Adrenal gland (tissue), 5 donors: ENCODE results near the gene PHF2.

Experiments
- POLR2A ChIP-seq, 2 donors: fragments of 450-650 bp; IDR thresholded peaks; one replicate each; pipeline ENCODE4 v1.6.1; 2017; ENCODE audit warnings: antibody characterized with exemption in 2 of 2, mild to moderate bottlenecking in 2 of 2, moderate library complexity in 1 of 2
- TF ChIP-seq, protein P1 (sequence below), 6 experiments: fragments of 450-650 bp in 4 of 6; fragments of 200-600 bp in 2 of 6; sonication (generic) in 1 of 6; IDR thresholded peaks; 1 replicate in 5 of 6; 2 replicates in 1 of 6; pipeline versions ENCODE4 v1.5.1 to v1.8.0; 2016 to 2021; ENCODE audit warnings: antibody characterized with exemption in 6 of 6, mild to moderate bottlenecking in 2 of 6, moderate library complexity in 1 of 6
- donor health status: DM: no; HTN: no; CAD: no.

DNA sequence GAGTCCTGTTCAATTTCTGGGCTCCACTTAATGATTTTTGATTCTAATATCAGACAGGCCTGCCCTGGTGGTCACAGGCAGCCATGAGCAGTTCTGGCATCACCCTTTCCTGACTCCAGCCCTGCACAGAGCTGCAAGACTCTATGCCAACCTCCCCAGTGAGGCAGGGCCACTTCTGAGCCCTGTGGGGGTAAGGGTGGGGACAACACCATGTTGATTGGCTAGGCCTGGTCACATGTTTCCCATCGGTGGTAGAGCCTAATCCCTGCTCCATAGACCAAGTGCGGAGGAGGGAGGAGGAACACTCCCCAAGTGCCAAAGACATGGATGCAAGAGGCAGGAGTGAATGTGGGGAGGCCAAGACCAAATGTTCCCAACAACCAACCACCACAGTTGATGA is 134.6 kb downstream of the PHF2 start:
- TF ChIP-seq, protein P1, sequence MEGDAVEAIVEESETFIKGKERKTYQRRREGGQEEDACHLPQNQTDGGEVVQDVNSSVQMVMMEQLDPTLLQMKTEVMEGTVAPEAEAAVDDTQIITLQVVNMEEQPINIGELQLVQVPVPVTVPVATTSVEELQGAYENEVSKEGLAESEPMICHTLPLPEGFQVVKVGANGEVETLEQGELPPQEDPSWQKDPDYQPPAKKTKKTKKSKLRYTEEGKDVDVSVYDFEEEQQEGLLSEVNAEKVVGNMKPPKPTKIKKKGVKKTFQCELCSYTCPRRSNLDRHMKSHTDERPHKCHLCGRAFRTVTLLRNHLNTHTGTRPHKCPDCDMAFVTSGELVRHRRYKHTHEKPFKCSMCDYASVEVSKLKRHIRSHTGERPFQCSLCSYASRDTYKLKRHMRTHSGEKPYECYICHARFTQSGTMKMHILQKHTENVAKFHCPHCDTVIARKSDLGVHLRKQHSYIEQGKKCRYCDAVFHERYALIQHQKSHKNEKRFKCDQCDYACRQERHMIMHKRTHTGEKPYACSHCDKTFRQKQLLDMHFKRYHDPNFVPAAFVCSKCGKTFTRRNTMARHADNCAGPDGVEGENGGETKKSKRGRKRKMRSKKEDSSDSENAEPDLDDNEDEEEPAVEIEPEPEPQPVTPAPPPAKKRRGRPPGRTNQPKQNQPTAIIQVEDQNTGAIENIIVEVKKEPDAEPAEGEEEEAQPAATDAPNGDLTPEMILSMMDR (IDR thresholded peaks at IDR 0.05), result no peak
- TF ChIP-seq POLR2A (IDR thresholded peaks at IDR 0.05), result no peak
